Tibial artery (tissue), 4 donors: ENCODE measurements around the gene SLIRP.
"Not testable (repeated sequence)": the region's sequence is repeated elsewhere in the genome, so short reads cannot be mapped to it uniquely, and the experiment has no call there.

ENCODE experiments used
- DNase-seq, 2 donors: peaks; one replicate each; pipeline ENCODE4 v3.0.0-alpha.2; 2019
- H3K27ac ChIP-seq, 2 donors: fragments of 200-600 bp; sonication (generic) in 1 of 2; 1 replicate in 1 of 2; 2 replicates in 1 of 2; pipeline ENCODE4 v1.5.1; 2018 to 2019; ENCODE audit warnings: mild to moderate bottlenecking in 1 of 2
- H3K27me3 ChIP-seq, 2 donors: fragments of 200-600 bp; sonication (generic) in 1 of 2; one replicate each; pipeline versions ENCODE4 v1.5.1 to v1.6.0; 2016 to 2019
- H3K36me3 ChIP-seq, 3 donors: fragments of 200-600 bp; sonication (generic) in 2 of 3; one replicate each; pipeline ENCODE4 v1.5.1; 2016 to 2019; ENCODE audit warnings: mild to moderate bottlenecking in 2 of 3
- H3K4me1 ChIP-seq, 4 donors: fragments of 200-600 bp; sonication (generic) in 2 of 4; 1 replicate in 3 of 4; 2 replicates in 1 of 4; pipeline ENCODE4 v1.5.1; 2016 to 2019
- H3K4me3 ChIP-seq, 2 donors: fragments of 200-600 bp; sonication (generic) in 1 of 2; 1 replicate in 1 of 2; 2 replicates in 1 of 2; pipeline ENCODE4 v1.5.1; 2018 to 2019; ENCODE audit warnings: mild to moderate bottlenecking in 2 of 2
- H3K9me3 ChIP-seq, 3 donors: fragments of 200-600 bp; sonication (generic) in 1 of 3; one replicate each; pipeline ENCODE4 v1.5.1; 2016 to 2019
- intact Hi-C: fragments of 100-400 bp; cut with DNase I; formaldehyde crosslinking; loops from one replicate; pipeline ENCODE4 v1.15.0; 2023; ENCODE audit warnings: low total_unique reads
- TF ChIP-seq, protein P1 (sequence below), 2 experiments: fragments of 200-600 bp in 1 of 2; fragments of 450-650 bp in 1 of 2; IDR thresholded peaks; one replicate each; pipeline ENCODE4 v1.5.1; 2017 to 2019; ENCODE audit warnings: antibody characterized with exemption in 2 of 2, mild to moderate bottlenecking in 1 of 2, moderate library complexity in 1 of 2

Gene SLIRP

DNA sequence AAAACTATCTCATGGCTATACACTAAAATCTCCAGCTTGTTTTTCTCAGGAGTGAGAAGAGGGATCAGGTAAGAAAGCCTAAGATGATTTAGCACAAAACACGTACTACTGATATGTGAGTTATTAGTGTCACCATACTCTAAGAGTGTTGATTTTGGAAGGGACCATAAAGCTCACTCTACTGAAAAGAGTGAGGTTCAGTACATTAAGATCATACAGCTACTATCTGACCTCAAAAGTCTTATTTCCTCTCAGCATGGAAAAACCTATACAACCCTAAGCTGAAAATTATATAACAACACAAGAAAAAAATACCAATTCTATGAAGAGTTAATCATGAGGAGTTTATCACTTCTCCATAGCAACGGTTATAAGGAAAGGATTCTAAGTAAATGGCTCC lies 33.5 kb downstream of the SLIRP start:
- TF ChIP-seq, protein P1, sequence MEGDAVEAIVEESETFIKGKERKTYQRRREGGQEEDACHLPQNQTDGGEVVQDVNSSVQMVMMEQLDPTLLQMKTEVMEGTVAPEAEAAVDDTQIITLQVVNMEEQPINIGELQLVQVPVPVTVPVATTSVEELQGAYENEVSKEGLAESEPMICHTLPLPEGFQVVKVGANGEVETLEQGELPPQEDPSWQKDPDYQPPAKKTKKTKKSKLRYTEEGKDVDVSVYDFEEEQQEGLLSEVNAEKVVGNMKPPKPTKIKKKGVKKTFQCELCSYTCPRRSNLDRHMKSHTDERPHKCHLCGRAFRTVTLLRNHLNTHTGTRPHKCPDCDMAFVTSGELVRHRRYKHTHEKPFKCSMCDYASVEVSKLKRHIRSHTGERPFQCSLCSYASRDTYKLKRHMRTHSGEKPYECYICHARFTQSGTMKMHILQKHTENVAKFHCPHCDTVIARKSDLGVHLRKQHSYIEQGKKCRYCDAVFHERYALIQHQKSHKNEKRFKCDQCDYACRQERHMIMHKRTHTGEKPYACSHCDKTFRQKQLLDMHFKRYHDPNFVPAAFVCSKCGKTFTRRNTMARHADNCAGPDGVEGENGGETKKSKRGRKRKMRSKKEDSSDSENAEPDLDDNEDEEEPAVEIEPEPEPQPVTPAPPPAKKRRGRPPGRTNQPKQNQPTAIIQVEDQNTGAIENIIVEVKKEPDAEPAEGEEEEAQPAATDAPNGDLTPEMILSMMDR (IDR thresholded peaks at IDR 0.05): no peak
- no peak overlapping the region for H3K27ac ChIP-seq
- peaks cover 28 to 62% (median 45%) of the 10 kb centered on the region in 3 donors for H3K36me3 ChIP-seq

DNA sequence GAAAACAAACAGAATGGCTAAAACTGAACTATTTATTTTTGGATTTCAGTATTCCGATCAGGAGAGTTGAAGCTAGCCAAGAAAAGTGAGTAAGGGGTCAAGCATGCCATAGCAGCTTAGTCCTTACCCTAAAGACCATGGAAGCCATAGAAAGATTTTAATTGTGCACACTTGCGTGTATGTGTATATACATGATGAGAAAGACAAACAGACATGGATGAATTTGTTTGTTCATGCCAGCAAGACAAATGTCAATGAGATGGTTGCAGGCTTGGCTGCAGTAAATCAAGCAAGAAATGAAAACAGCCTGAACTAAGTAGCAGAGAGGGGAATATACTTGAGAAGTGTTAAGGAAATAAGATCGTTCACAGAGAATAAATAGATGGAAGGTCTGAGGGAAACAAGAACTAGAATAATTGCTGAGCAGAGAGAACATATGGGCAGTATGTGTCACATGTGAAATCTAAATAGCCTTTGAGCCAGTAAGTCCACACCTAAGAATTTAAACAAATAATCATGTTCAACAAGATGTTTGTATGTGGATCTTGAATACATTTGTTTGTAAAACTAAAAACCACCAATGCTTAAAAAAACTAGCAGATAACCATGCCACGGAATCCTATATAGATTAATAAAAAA lies 38.3 kb downstream of the SLIRP start:
- Histone ChIP-seq H3K27me3 (no peaks in the 10 kb centered on the region), H3K9me3 (no peaks in the 10 kb centered on the region), H3K4me1 (no peaks in the 10 kb centered on the region), H3K27ac (no peak overlapping the region), H3K4me3 (no peak overlapping the region), H3K36me3 (peaks cover 29 to 77% (median 56%) of the 10 kb centered on the region in 3 donors)
- intact Hi-C loops: no loop called here
- no peak for DNase-seq
- TF ChIP-seq, protein P1 (IDR thresholded peaks at IDR 0.05): no peak

More for the DNA sequence above, 33.5 kb downstream of the SLIRP start:
- Histone ChIP-seq H3K27me3 (no peaks in the 10 kb centered on the region), H3K4me1 (no peaks in the 10 kb centered on the region), H3K9me3 (no peaks in the 10 kb centered on the region), H3K4me3 (no peak overlapping the region)
- DNase-seq: no peak
- intact Hi-C loops: no loop called here

GRCh38 chr14:77747425-77747824 lies 39.5 kb downstream of the SLIRP start:
- intact Hi-C loops, DNase-seq, H3K27ac ChIP-seq, H3K4me3 ChIP-seq, H3K9me3 ChIP-seq, H3K4me1 ChIP-seq, H3K27me3 ChIP-seq: not testable (repeated sequence)
- peaks cover 35 to 77% (median 62%) of the 10 kb centered on the region in 3 donors for H3K36me3 ChIP-seq

GRCh38 chr14:77752266-77752665 lies 44.4 kb downstream of the SLIRP start:
- intact Hi-C loops: loop anchor here (5.0 to 10.0 kb wide), 2 partner anchors 45 to 493 kb away; partner anchors contain the start of genes ALKBH1 and SLIRP
- no peaks in the 10 kb centered on the region for H3K9me3 ChIP-seq
- H3K4me3 ChIP-seq: no peak overlapping the region
- H3K27me3 ChIP-seq: no peaks in the 10 kb centered on the region
- H3K27ac ChIP-seq: no peak overlapping the region
- DNase-seq: no peak
- TF ChIP-seq, protein P1 (IDR thresholded peaks at IDR 0.05): no peak
- H3K36me3 ChIP-seq: peaks cover 57 to 72% (median 65%) of the 10 kb centered on the region in 3 donors
- peaks cover 0 to 8% (median 3%) of the 10 kb centered on the region in 4 donors for H3K4me1 ChIP-seq

DNA sequence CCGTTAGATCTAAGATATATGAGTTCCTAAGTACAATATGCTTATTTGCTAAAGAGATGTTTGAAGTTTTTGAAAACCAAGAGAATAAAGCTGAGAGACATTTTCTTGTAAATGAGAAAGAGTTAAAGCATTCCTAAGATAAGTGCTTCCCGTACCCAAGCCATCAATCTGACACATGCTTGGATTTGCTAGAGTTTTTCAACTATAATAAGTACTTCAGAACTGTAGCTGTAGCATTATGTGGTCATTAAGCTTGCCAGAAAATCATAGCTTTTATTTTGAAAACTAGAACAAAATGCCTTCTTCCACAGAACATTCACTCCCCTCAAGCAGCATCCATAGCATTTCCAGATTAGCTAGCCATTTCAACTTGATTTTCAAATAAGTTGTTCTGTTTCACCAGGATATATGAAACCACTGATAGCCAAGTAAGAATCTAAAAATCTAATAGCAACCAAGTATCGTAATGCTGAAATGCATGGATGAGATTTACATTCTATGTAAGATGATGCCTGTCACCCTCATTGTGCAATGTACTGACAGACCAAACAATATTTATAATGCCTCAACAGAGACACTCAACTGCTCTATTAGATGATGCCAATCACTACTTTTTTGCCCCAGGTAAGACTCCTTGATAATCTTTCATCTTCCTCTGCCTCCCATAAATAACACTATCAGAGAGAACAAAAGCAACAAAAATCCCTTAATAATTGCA lies 45.1 kb downstream of the SLIRP start:
- Histone ChIP-seq H3K27me3 (no peaks in the 10 kb centered on the region), H3K4me3 (no peak overlapping the region), H3K9me3 (no peaks in the 10 kb centered on the region), H3K27ac (no peak overlapping the region), H3K4me1 (peaks cover 0 to 14% (median 6%) of the 10 kb centered on the region in 4 donors), H3K36me3 (peaks cover 57 to 65% (median 58%) of the 10 kb centered on the region in 3 donors)
- intact Hi-C loops: loop anchor here (5.0 to 10.0 kb wide), 2 partner anchors 46 to 492 kb away; partner anchors contain the start of genes ALKBH1 and SLIRP
- TF ChIP-seq, protein P1 (IDR thresholded peaks at IDR 0.05): no peak
- DNase-seq: no peak
